Progenitor cell of endocrine pancreas (in vitro differentiated cells): ENCODE results near the gene GRSF1. TPM values are rescaled to one million over a fixed set of nuclear protein-coding genes. Genes with fewer than 3 reads are reported as not detected.

Experiments used
- DNase-seq: peaks from one replicate; pipeline ENCODE4 v3.0.0; 2021; ENCODE audit warnings: low spot score; ENCODE audit not compliant: unreplicated experiment
- H3K27ac Mint-ChIP-seq: 2 replicates; pipeline ENCODE4 v1.8.0; 2021; ENCODE audit warnings: mild to moderate bottlenecking, moderate library complexity, mixed read lengths
- H3K27me3 Mint-ChIP-seq: 2 replicates; pipeline ENCODE4 v1.8.0; 2021; ENCODE audit warnings: mixed read lengths
- H3K36me3 Mint-ChIP-seq: 2 replicates; pipeline ENCODE4 v1.8.0; 2022; ENCODE audit warnings: mixed read lengths; ENCODE audit not compliant: insufficient read depth
- H3K4me1 Mint-ChIP-seq: 2 replicates; pipeline ENCODE4 v1.8.0; 2021; ENCODE audit warnings: low read depth, mixed read lengths
- H3K4me3 Mint-ChIP-seq: 2 replicates; pipeline ENCODE4 v1.8.0; 2021; ENCODE audit warnings: low read depth, mild to moderate bottlenecking, moderate library complexity, mixed read lengths
- H3K9me3 Mint-ChIP-seq: 2 replicates; pipeline ENCODE4 v1.8.0; 2021; ENCODE audit warnings: low read depth, mixed read lengths
- total RNA-seq: library from RNA; stranded (reverse); gene quantifications from 2 replicates; pipeline ENCODE4 v1.2.1, GENCODE V29; 2021
- TF ChIP-seq, protein P1 (sequence below): fragments of 200-600 bp; sonication (generic); IDR thresholded peaks from one replicate; pipeline ENCODE4 v1.5.0; 2021; ENCODE audit warnings: antibody characterized with exemption, mild to moderate bottlenecking; ENCODE audit not compliant: unreplicated experiment

Gene GRSF1
- total RNA-seq, 1 donor from 2014 or later = 87.8 TPM

DNA sequence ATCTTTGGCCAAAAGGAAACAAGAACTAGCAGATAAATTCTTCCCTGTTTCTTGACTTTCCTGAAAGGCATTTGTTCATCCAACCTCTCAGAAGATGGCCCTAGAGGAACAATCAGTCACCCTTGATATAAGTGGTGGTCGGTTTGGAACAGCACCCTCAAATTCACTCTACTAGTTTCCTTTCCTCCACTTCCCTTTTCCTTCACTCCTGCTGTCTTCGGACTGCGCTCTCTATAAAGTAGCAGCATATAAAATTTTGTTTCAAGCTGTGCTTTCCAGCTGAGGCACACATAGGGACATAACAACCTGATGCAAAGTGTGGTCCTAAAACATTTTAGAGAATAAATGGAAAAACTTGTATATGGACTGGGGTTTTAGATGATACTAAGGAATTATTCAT, 33.5 kb upstream of the GRSF1 start:
- H3K4me3 Mint-ChIP-seq = no peak overlapping the region
- H3K36me3 Mint-ChIP-seq = no peaks in the 10 kb centered on the region
- H3K27ac Mint-ChIP-seq = no peak overlapping the region
- H3K9me3 Mint-ChIP-seq = no peaks in the 10 kb centered on the region
- H3K4me1 Mint-ChIP-seq = no peaks in the 10 kb centered on the region
- TF ChIP-seq, protein P1, sequence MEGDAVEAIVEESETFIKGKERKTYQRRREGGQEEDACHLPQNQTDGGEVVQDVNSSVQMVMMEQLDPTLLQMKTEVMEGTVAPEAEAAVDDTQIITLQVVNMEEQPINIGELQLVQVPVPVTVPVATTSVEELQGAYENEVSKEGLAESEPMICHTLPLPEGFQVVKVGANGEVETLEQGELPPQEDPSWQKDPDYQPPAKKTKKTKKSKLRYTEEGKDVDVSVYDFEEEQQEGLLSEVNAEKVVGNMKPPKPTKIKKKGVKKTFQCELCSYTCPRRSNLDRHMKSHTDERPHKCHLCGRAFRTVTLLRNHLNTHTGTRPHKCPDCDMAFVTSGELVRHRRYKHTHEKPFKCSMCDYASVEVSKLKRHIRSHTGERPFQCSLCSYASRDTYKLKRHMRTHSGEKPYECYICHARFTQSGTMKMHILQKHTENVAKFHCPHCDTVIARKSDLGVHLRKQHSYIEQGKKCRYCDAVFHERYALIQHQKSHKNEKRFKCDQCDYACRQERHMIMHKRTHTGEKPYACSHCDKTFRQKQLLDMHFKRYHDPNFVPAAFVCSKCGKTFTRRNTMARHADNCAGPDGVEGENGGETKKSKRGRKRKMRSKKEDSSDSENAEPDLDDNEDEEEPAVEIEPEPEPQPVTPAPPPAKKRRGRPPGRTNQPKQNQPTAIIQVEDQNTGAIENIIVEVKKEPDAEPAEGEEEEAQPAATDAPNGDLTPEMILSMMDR = no peak
- no peak for DNase-seq
- no peaks in the 10 kb centered on the region for H3K27me3 Mint-ChIP-seq

DNA sequence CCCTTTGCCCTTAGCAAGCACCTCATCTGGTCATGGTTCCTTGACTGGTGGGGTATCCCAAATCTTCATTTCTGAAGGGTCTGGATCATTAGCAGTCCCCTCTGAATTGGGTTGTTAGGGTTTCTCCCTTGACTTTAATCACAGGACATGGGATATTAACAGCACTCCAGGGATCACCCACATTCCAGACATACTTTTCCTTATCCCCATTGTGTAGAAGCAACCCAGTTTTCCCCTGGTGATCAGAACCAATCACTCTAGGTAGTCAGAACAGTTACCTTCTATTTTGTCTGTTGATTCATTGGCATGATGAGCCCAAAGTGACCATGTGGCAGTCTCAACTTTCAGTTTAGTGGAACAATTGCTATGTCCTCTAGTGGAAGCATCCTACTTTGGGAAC, 29.1 kb upstream of the GRSF1 start:
- no peaks in the 10 kb centered on the region for H3K36me3 Mint-ChIP-seq
- no peaks in the 10 kb centered on the region for H3K27me3 Mint-ChIP-seq
- TF ChIP-seq, protein P1 = no peak
- no peak for DNase-seq
- H3K4me1 Mint-ChIP-seq = no peaks in the 10 kb centered on the region
- no peak overlapping the region for H3K27ac Mint-ChIP-seq
- H3K4me3 Mint-ChIP-seq = no peak overlapping the region
- no peaks in the 10 kb centered on the region for H3K9me3 Mint-ChIP-seq

DNA sequence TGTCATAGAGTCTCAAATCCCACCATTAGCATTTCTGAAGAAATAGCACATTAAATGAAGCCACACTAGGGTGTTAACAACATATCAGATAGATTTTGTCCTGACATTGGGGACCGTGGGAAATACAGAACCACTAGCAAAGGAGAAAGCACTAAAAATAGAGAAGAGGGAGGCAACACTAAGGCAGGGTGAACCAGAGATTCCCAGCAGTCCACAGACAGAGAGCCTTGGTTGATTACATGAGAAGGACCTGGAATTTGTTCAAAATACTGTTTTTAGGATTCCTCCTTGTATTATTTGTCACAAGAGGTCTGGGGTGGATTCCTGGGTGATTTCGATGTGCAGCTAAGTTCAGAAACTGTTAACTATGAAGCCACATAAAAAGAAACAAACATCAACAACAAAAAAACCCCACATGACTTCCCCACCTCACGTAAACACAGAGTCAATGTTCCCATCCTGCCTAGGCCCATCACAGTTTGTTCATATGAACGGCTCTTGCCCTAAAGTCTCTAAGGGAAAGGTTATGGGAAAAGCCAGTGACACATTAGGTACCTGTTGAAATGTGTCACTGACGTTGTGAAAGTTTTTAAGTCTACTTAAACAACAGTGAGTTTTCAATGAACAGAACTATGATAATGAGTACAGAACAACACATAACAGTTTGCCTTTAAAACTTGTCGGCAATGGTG, 23.6 kb upstream of the GRSF1 start:
- Mint-ChIP-seq H3K27ac (no peak overlapping the region), H3K4me3 (no peak overlapping the region), H3K9me3 (no peaks in the 10 kb centered on the region), H3K27me3 (no peaks in the 10 kb centered on the region), H3K36me3 (no peaks in the 10 kb centered on the region), H3K4me1 (peaks cover 13% of the 10 kb centered on the region)
- DNase-seq = no peak
- TF ChIP-seq, protein P1 = no peak

DNA sequence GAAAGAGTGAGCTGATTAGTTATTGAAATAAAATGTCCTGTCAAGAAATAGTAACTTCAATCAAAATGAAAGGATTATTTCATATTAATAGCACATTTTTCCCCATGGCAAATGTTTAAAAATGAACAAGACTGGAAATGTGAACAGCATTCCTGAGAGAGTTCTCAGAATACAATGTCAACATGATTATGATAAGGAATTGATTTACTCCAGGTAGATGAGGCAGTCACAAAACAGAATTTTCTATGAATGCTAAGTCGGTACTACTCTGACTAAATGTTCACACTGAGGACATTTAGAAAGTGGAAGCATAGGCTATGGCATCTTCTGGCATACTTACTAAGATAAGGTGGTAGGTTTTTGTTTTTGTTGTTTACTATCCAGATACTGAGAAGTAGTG, 19.4 kb upstream of the GRSF1 start:
- TF ChIP-seq, protein P1 = no peak
- Mint-ChIP-seq H3K36me3 (peaks cover 3% of the 10 kb centered on the region), H3K4me3 (no peak overlapping the region), H3K9me3 (no peaks in the 10 kb centered on the region), H3K27me3 (no peaks in the 10 kb centered on the region), H3K27ac (peak overlapping the region; percentile 70), H3K4me1 (peaks cover 19% of the 10 kb centered on the region)
- DNase-seq = no peak

DNA sequence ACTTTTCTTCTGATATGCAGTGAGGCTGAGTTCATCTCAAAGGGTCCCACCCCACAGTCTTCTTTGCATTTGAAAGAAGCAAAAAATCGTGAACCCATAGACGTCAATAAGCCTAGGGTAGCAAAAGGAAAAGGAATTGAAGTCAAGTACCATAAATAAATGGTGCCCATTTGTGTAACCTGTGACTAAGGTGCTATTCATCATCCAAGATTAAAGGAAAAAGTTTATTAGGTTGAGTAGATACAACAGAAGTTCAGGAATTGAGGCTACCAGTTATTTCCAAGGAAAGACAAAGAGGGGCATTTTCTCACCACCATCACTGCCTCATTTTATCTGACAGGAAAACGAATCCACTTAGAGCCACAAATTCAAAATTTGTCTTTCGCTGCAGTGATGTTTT, 18.8 kb upstream of the GRSF1 start:
- no peaks in the 10 kb centered on the region for H3K27me3 Mint-ChIP-seq
- H3K27ac Mint-ChIP-seq = no peak overlapping the region
- H3K4me1 Mint-ChIP-seq = peaks cover 19% of the 10 kb centered on the region
- H3K36me3 Mint-ChIP-seq = peaks cover 3% of the 10 kb centered on the region
- DNase-seq = no peak
- no peaks in the 10 kb centered on the region for H3K9me3 Mint-ChIP-seq
- H3K4me3 Mint-ChIP-seq = peak overlapping the region; percentile 15
- TF ChIP-seq, protein P1 = no peak
